MCF 10A (cell line): ENCODE results near the gene TP53TG5. TPM values are rescaled to one million over a fixed set of nuclear protein-coding genes. Genes with fewer than 3 reads are reported as not detected.

Experiments used
- BruUV-seq: library from RNA; stranded (reverse); fragments of 400-500 nt; replicated peaks from 2 replicates; lab custom pipeline; 2021; lab: Mats Ljungman, UMichigan
- CTCF ChIA-PET: fragments of 300-600 bp; sonication (Branson Sonifier 250); formaldehyde crosslinking; extraction: SDS; loops from one replicate; lab custom pipeline; 2021; ENCODE audit warnings: antibody characterized with exemption, inconsistent platforms; lab: Yijun Ruan, JAX
- POLR2A ChIA-PET: fragments of 300-600, 350-650 bp; sonication (Branson Sonifier 250); formaldehyde crosslinking; extraction: SDS; loops from one replicate; lab custom pipeline; 2020; ENCODE audit warnings: antibody characterized with exemption, inconsistent platforms; lab: Yijun Ruan, JAX
- DNase-seq: peaks from one replicate; pipeline ENCODE4 v3.0.0-alpha.2; 2018; ENCODE audit not compliant: unreplicated experiment
- H3K27ac Mint-ChIP-seq: one replicate; pipeline ENCODE4 v1.8.0; 2022; ENCODE audit warnings: mild to moderate bottlenecking, low read depth, mixed read lengths; ENCODE audit not compliant: unreplicated experiment
- H3K27me3 Mint-ChIP-seq: one replicate; pipeline ENCODE4 v1.8.0; 2022; ENCODE audit warnings: mixed read lengths; ENCODE audit not compliant: insufficient read depth, unreplicated experiment
- H3K36me3 Mint-ChIP-seq: one replicate; pipeline ENCODE4 v1.8.0; 2022; ENCODE audit warnings: mild to moderate bottlenecking, moderate library complexity, mixed read lengths; ENCODE audit not compliant: insufficient read depth, unreplicated experiment
- H3K4me1 Mint-ChIP-seq: one replicate; pipeline ENCODE4 v1.8.0; 2022; ENCODE audit warnings: mixed read lengths; ENCODE audit not compliant: insufficient read depth, unreplicated experiment
- H3K4me3 Mint-ChIP-seq: one replicate; pipeline ENCODE4 v1.8.0; 2022; ENCODE audit warnings: mild to moderate bottlenecking, moderate library complexity, mixed read lengths; ENCODE audit not compliant: unreplicated experiment
- H3K9me3 Mint-ChIP-seq: one replicate; pipeline ENCODE4 v1.8.0; 2022; ENCODE audit warnings: mixed read lengths; ENCODE audit not compliant: unreplicated experiment
- intact Hi-C: fragments of 100-400 bp; cut with micrococcal nuclease; formaldehyde crosslinking; loops from 2 replicates; pipeline ENCODE4 v1.14.1; 2022
- total RNA-seq: library from RNA; stranded (reverse); gene quantifications from 2 replicates; pipeline ENCODE4 v1.2.3, GENCODE V29; 2022
- TF ChIP-seq, protein P1 (sequence below): fragments of 200-600 bp; IDR thresholded peaks from one replicate; pipeline ENCODE4 v1.8.0; 2022; ENCODE audit warnings: antibody characterized with exemption, mild to moderate bottlenecking; ENCODE audit not compliant: unreplicated experiment

Gene TP53TG5
- total RNA-seq, 1 experiment from 2014 or later, result not detected

DNA sequence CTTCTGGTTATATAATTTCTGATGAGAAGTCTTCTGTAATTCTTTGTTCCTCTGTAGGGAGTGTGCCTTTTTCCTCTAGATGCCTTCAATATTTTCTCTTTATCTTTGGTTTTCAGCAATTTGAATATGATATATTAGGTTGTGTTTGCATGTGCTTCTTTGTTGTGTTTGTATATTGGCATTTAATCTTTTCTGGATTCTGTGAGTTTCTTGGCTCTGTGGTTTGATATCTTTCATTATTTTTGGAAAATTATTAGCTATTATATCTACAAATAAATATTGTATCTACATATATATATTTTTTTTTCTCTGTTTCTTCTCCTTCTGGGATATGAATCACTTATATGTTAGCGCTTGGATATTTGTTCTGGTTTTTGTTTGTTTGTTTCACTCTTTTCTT lies 20.9 kb upstream of the TP53TG5 start:
- ChIA-PET CTCF (interaction anchor here (0.7 kb wide), 1 partner anchor 64 kb away, joined by 4 read pairs; no protein-coding TSS in a partner anchor), POLR2A (no interaction called here)
- TF ChIP-seq, protein P1, sequence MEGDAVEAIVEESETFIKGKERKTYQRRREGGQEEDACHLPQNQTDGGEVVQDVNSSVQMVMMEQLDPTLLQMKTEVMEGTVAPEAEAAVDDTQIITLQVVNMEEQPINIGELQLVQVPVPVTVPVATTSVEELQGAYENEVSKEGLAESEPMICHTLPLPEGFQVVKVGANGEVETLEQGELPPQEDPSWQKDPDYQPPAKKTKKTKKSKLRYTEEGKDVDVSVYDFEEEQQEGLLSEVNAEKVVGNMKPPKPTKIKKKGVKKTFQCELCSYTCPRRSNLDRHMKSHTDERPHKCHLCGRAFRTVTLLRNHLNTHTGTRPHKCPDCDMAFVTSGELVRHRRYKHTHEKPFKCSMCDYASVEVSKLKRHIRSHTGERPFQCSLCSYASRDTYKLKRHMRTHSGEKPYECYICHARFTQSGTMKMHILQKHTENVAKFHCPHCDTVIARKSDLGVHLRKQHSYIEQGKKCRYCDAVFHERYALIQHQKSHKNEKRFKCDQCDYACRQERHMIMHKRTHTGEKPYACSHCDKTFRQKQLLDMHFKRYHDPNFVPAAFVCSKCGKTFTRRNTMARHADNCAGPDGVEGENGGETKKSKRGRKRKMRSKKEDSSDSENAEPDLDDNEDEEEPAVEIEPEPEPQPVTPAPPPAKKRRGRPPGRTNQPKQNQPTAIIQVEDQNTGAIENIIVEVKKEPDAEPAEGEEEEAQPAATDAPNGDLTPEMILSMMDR, result no peak
- H3K36me3 Mint-ChIP-seq, result no peaks in the 10 kb centered on the region
- intact Hi-C loops, result no loop called here
- H3K4me1 Mint-ChIP-seq, result no peaks in the 10 kb centered on the region
- no peak overlapping the region for H3K4me3 Mint-ChIP-seq
- peaks cover 29% of the 10 kb centered on the region for H3K9me3 Mint-ChIP-seq
- H3K27ac Mint-ChIP-seq, result no peak overlapping the region
- no peak for DNase-seq
- H3K27me3 Mint-ChIP-seq, result no peaks in the 10 kb centered on the region
- no TSS peak for BruUV-seq

- H3K27ac Mint-ChIP-seq, result no peak overlapping the region
- H3K4me1 Mint-ChIP-seq, result no peaks in the 10 kb centered on the region
- H3K4me3 Mint-ChIP-seq, result no peak overlapping the region
- BruUV-seq, result no TSS peak
- H3K36me3 Mint-ChIP-seq, result no peaks in the 10 kb centered on the region
- no peaks in the 10 kb centered on the region for H3K27me3 Mint-ChIP-seq
- ChIA-PET POLR2A (interaction anchor here (0.5 to 1.1 kb wide), 3 partner anchors 21 to 186 kb away, joined by 3 to 5 read pairs (median 3); partner anchors contain the start of genes PIGT and SYS1), CTCF (interaction anchor here (1.2 to 2.6 kb wide), 2 partner anchors 21 to 32 kb away, joined by 6 to 8 read pairs; no protein-coding TSS in a partner anchor)
- peaks cover 16% of the 10 kb centered on the region for H3K9me3 Mint-ChIP-seq
- intact Hi-C loops, result no loop called here
- TF ChIP-seq, protein P1, result no peak
- DNase-seq, result no peak
Observed at GRCh38 chr20:45395114-45395415, 16.9 kb upstream of the TP53TG5 start.

DNA sequence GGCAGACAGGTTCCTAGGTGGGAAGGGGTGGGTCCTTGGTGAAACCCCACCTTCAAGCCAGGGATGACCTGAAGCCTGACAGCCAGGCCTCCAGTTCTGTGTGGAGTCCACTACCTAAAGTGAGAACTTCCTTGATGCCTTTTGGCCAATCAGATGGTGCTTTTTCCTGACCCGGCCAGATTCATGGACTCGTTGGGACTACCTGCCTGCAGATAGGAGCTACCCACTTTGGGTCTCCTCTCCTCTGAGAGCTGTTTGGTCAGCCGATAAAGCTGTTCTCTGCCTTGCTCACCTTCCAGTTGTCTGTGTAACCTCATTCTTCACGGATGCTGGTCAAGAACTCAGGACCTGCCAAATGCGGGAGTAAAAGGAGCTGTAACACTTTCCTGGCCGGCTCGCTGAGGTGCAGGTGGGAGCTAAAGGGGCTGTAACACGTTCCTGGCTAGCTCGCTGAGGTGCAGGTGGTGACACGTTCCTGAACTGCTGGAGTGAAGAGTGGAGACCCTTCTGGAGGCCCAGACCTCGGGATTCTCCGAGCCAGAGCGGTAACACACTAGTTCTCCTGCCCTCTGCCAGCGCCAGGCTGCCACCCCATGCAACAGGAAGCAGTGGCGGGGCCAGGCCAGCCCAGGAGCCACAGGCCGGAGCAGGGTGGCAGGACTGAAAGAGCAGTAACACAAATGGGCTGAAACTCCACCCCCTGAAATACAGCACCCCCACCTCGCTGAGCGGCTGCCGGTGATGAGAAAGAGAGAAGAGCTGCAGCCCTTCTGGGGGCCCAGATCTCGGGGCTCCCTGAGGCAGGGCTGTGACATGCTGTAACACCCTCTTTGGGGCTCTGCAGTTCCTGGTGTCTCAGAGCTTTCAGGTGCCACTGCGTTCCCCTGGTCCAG lies 16.3 kb upstream of the TP53TG5 start:
- ChIA-PET POLR2A (interaction anchor here (0.5 kb wide), 1 partner anchor 186 kb away, joined by 5 read pairs; no protein-coding TSS in a partner anchor), CTCF (interaction anchor here (0.6 to 3.0 kb wide), 8 partner anchors 21 to 377 kb away, joined by 3 to 20 read pairs (median 6); no protein-coding TSS in a partner anchor)
- BruUV-seq, result no TSS peak
- DNase-seq, result no peak
- Mint-ChIP-seq H3K36me3 (no peaks in the 10 kb centered on the region), H3K9me3 (peaks cover 10% of the 10 kb centered on the region), H3K27ac (no peak overlapping the region), H3K27me3 (no peaks in the 10 kb centered on the region), H3K4me3 (no peak overlapping the region), H3K4me1 (no peaks in the 10 kb centered on the region)
- TF ChIP-seq, protein P1, result no peak
- intact Hi-C loops, result no loop called here

- intact Hi-C loops, result no loop called here
- Mint-ChIP-seq H3K27me3 (no peaks in the 10 kb centered on the region), H3K4me3 (no peak overlapping the region), H3K9me3 (no peaks in the 10 kb centered on the region), H3K36me3 (no peaks in the 10 kb centered on the region), H3K27ac (no peak overlapping the region), H3K4me1 (no peaks in the 10 kb centered on the region)
- DNase-seq, result no peak
- no TSS peak for BruUV-seq
- CTCF ChIA-PET, result interaction anchor here (0.6 to 3.0 kb wide), 14 partner anchors 8 to 379 kb away, joined by 3 to 20 read pairs (median 4); partner anchors contain the start of gene SYS1
- TF ChIP-seq, protein P1, result no peak
- POLR2A ChIA-PET, result interaction anchor here (0.5 to 1.5 kb wide), 5 partner anchors 14 to 396 kb away, joined by 3 to 7 read pairs (median 4); partner anchors contain the start of gene SYS1
Observed at GRCh38 chr20:45392733-45393132, 14.6 kb upstream of the TP53TG5 start.
